SK-N-MC (cell line): ENCODE data around the gene CACNA2D1.

ENCODE experiments used
- DNase-seq: peaks from one replicate; pipeline ENCODE4 v3.0.0-alpha.2; 2011; ENCODE audit warnings: low read depth, low spot score
- H3K27ac ChIP-seq: fragments of 200-600 bp; sonication (generic); 2 replicates; pipeline ENCODE4 v1.5.1; 2016; ENCODE audit warnings: mixed run types
- H3K36me3 ChIP-seq: fragments of 200-600 bp; sonication (generic); 2 replicates; pipeline ENCODE4 v1.6.1; 2017; ENCODE audit warnings: antibody characterized with exemption, low read length, mixed read lengths; ENCODE audit not compliant: insufficient read depth
- H3K4me3 ChIP-seq: fragments of 200-600 bp; sonication (generic); 2 replicates; pipeline ENCODE4 v1.5.1; 2016
- H3K9ac ChIP-seq: fragments of 200-600 bp; sonication (generic); 2 replicates; pipeline ENCODE4 v1.8.0; 2017; ENCODE audit warnings: mixed run types, mixed read lengths; ENCODE audit not compliant: insufficient read length
- H3K9me3 ChIP-seq: fragments of 200-600 bp; sonication (generic); 2 replicates; pipeline ENCODE4 v1.6.1; 2017; ENCODE audit warnings: low read depth, mild to moderate bottlenecking, antibody characterized with exemption, low read length, moderate library complexity, mixed read lengths
- EZH2 ChIP-seq: fragments of 200-600 bp; sonication (generic); IDR thresholded peaks from one replicate; pipeline ENCODE4 v1.6.1; 2017; ENCODE audit warnings: antibody characterized with exemption
- FOXP2 ChIP-seq: optimal IDR thresholded peaks from 2 replicates; pipeline ENCODE3; 2011; ENCODE audit warnings: mild to moderate bottlenecking, moderate library complexity; ENCODE audit not compliant: insufficient read depth; ENCODE audit errors: extremely low read length, control extremely low read depth
- POLR2AphosphoS5 ChIP-seq: IDR thresholded peaks from 2 replicates; pipeline ENCODE4 v1.6.1; 2012; ENCODE audit warnings: mild to moderate bottlenecking, low read depth, low read length, borderline replicate concordance

CACNA2D1 gene

GRCh38 chr7:82443547-82444219 is at the start of gene CACNA2D1:
Gene CACNA2D1, minus strand, starts transcription at chr7:82443777.
- Histone ChIP-seq H3K36me3 (no peaks in the 10 kb centered on the region), H3K4me3 (peak within 1 kb of the TSS; percentile 98), H3K9ac (peak within 1 kb of the TSS; percentile 94), H3K9me3 (no peaks in the 10 kb centered on the region), H3K27ac (peak within 1 kb of the TSS; percentile 88)
- no peak for DNase-seq
- TF ChIP-seq EZH2 (no peak), POLR2AphosphoS5 (peak; percentile 69), FOXP2 (no peak)

GRCh38 chr7:82481499-82482097 is 38.0 kb upstream of the CACNA2D1 start:
- Histone ChIP-seq H3K4me3 (no peak overlapping the region), H3K27ac (no peak overlapping the region), H3K9ac (no peak overlapping the region), H3K9me3 (no peaks in the 10 kb centered on the region), H3K36me3 (no peaks in the 10 kb centered on the region)
- no peak for DNase-seq
- TF ChIP-seq EZH2 (no peak), FOXP2 (no peak), POLR2AphosphoS5 (no peak)

- no peaks in the 10 kb centered on the region for H3K36me3 ChIP-seq
- H3K4me3 ChIP-seq, result peak overlapping the region; percentile 4; the same call in 1 of the 2 replicates
- H3K9ac ChIP-seq, result no peak overlapping the region
- H3K27ac ChIP-seq, result peak overlapping the region; percentile 13; the same call in 1 of the 2 replicates
- TF ChIP-seq FOXP2 (no peak), EZH2 (no peak), POLR2AphosphoS5 (no peak)
- H3K9me3 ChIP-seq, result no peaks in the 10 kb centered on the region
- DNase-seq, result no peak
These were observed 34.3 kb upstream of the CACNA2D1 start for GRCh38 chr7:82477733-82478515.

- H3K9ac ChIP-seq, result no peak overlapping the region
- TF ChIP-seq POLR2AphosphoS5 (no peak), FOXP2 (no peak)
- no peaks in the 10 kb centered on the region for H3K9me3 ChIP-seq
- no peak for DNase-seq
- H3K36me3 ChIP-seq, result no peaks in the 10 kb centered on the region
- H3K4me3 ChIP-seq, result no peak overlapping the region
- H3K27ac ChIP-seq, result no peak overlapping the region
These were observed 29.4 kb upstream of the CACNA2D1 start for GRCh38 chr7:82472966-82473365.

- H3K27ac ChIP-seq, result no peak overlapping the region
- H3K4me3 ChIP-seq, result no peak overlapping the region
- no peaks in the 10 kb centered on the region for H3K9me3 ChIP-seq
- TF ChIP-seq EZH2, result no peak
- TF ChIP-seq POLR2AphosphoS5, result no peak
- no peak for TF ChIP-seq FOXP2
- DNase-seq, result no peak
- H3K36me3 ChIP-seq, result no peaks in the 10 kb centered on the region
- H3K9ac ChIP-seq, result no peak overlapping the region
These were observed 27.9 kb upstream of the CACNA2D1 start for GRCh38 chr7:82471351-82472020.

GRCh38 chr7:82469207-82469606 is 25.6 kb upstream of the CACNA2D1 start:
- DNase-seq, result no peak
- TF ChIP-seq POLR2AphosphoS5, result no peak
- TF ChIP-seq FOXP2, result no peak
- no peak for TF ChIP-seq EZH2
- H3K27ac ChIP-seq, result no peak overlapping the region
- no peak overlapping the region for H3K4me3 ChIP-seq
- no peaks in the 10 kb centered on the region for H3K9me3 ChIP-seq
- no peak overlapping the region for H3K9ac ChIP-seq
- no peaks in the 10 kb centered on the region for H3K36me3 ChIP-seq

GRCh38 chr7:82468435-82468834 is 24.9 kb upstream of the CACNA2D1 start:
- no peak overlapping the region for H3K9ac ChIP-seq
- no peak overlapping the region for H3K27ac ChIP-seq
- TF ChIP-seq FOXP2 (no peak), POLR2AphosphoS5 (no peak), EZH2 (no peak)
- no peak for DNase-seq
- H3K4me3 ChIP-seq, result no peak overlapping the region
- H3K9me3 ChIP-seq, result no peaks in the 10 kb centered on the region
- no peaks in the 10 kb centered on the region for H3K36me3 ChIP-seq

GRCh38 chr7:82467020-82467419 is 23.4 kb upstream of the CACNA2D1 start:
- no peak for DNase-seq
- Histone ChIP-seq H3K27ac (no peak overlapping the region), H3K9me3 (no peaks in the 10 kb centered on the region), H3K4me3 (no peak overlapping the region), H3K36me3 (no peaks in the 10 kb centered on the region), H3K9ac (no peak overlapping the region)
- no peak for TF ChIP-seq EZH2
- TF ChIP-seq FOXP2, result no peak
- no peak for TF ChIP-seq POLR2AphosphoS5
